Measurements from ENCODE around the gene C12orf60. TPM values are rescaled to one million over a fixed set of nuclear protein-coding genes. Genes with fewer than 3 reads are reported as not detected.

C12orf60 gene
- total RNA-seq, 1 experiment from 2014 or later = 0.54 TPM

- no peak for TF ChIP-seq CTCF (IDR thresholded peaks at IDR 0.05)
- no peak for TF ChIP-seq POLR2AphosphoS5 (IDR thresholded peaks at IDR 0.05; ENCODE audit: low read depth, low read length)
- TF ChIP-seq TCF7L2 (IDR thresholded peaks at IDR 0.05; ENCODE audit: low read depth, low read length) = no peak
- no peak for TF ChIP-seq SIN3A (IDR thresholded peaks at IDR 0.05; ENCODE audit: borderline replicate concordance, insufficient read depth, low read depth, low read length)
- no peak for TF ChIP-seq REST (IDR thresholded peaks at IDR 0.05; ENCODE audit: insufficient read depth in 1 of 2, low read depth in 2 of 2, low read length in 1 of 2)
- Histone ChIP-seq H3K27ac (ENCODE audit: low read length) (no peak within 1 kb of the TSS), H3K4me3 (ENCODE audit: low read depth in 2 of 2, low read length in 2 of 2) (no peak within 1 kb of the TSS), H3K36me3 (ENCODE audit: control insufficient read depth, insufficient read depth, low read length) (no peaks in the 10 kb centered on the region), H3K27me3 (ENCODE audit: control insufficient read depth, insufficient read depth, low read length) (no peaks in the 10 kb centered on the region), H3K9me3 (ENCODE audit: control insufficient read depth, insufficient read depth, low read depth, low read length) (no peaks in the 10 kb centered on the region), H3K4me1 (ENCODE audit: control insufficient read depth, insufficient read depth, low read length) (no peaks in the 10 kb centered on the region)
- ChIA-PET POLR2A (no interaction called here), CTCF (no interaction called here)
- DNase-seq (ENCODE audit: low read depth, low spot score) = no peak
- no TSS peak for BruUV-seq (replicated peaks)
- intact Hi-C loops (cut with micrococcal nuclease; ENCODE audit: unreplicated experiment) = loop anchor here (10.0 kb wide), 1 partner anchor 381 kb away; the partner anchor contains the start of gene RERG
- ATAC-seq = no peak
- in situ Hi-C loops (cut with HindIII; ENCODE audit: low pct_unique_long_range_greater_than_20kb, low sequenced_read_pairs) = no loop called here
Observed at GRCh38 chr12:14843425-14843887, 40.0 kb downstream of the C12orf60 start, which contains the start of gene ART4. Gene ART4 (minus strand): TSS chr12:14843526. CDS start chr12:14843113, 413 bp downstream.

- Histone ChIP-seq H3K27me3 (ENCODE audit: control insufficient read depth, insufficient read depth, low read length) (no peaks in the 10 kb centered on the region), H3K4me1 (ENCODE audit: control insufficient read depth, insufficient read depth, low read length) (no peaks in the 10 kb centered on the region), H3K9me3 (ENCODE audit: control insufficient read depth, insufficient read depth, low read depth, low read length) (no peaks in the 10 kb centered on the region), H3K36me3 (ENCODE audit: control insufficient read depth, insufficient read depth, low read length) (no peaks in the 10 kb centered on the region), H3K4me3 (ENCODE audit: low read depth in 2 of 2, low read length in 2 of 2) (no peak overlapping the region), H3K27ac (ENCODE audit: low read length) (no peak overlapping the region)
- ATAC-seq (no peak), DNase-seq (ENCODE audit: low read depth, low spot score) (no peak)
- CTCF ChIA-PET = no interaction called here
- BruUV-seq (replicated peaks) = no TSS peak
- no peak for TF ChIP-seq TCF7L2 (IDR thresholded peaks at IDR 0.05; ENCODE audit: low read depth, low read length)
- in situ Hi-C loops (cut with HindIII; ENCODE audit: low pct_unique_long_range_greater_than_20kb, low sequenced_read_pairs) (no loop called here), intact Hi-C loops (cut with micrococcal nuclease; ENCODE audit: unreplicated experiment) (loop anchor here (10.0 kb wide), 1 partner anchor 380 kb away; the partner anchor contains the start of gene RERG)
- POLR2A ChIA-PET = no interaction called here
Observed at GRCh38 chr12:14844401-14844800, 40.9 kb downstream of the C12orf60 start.

- TF ChIP-seq POLR2AphosphoS5 (IDR thresholded peaks at IDR 0.05; ENCODE audit: low read depth, low read length) (no peak), CTCF (IDR thresholded peaks at IDR 0.05) (peak; percentile 64)
- intact Hi-C loops (cut with micrococcal nuclease; ENCODE audit: unreplicated experiment) (loop anchor here (1.0 to 10.0 kb wide), 2 partner anchors 151 to 379 kb away; partner anchors contain the start of gene RERG), in situ Hi-C loops (cut with HindIII; ENCODE audit: low pct_unique_long_range_greater_than_20kb, low sequenced_read_pairs) (no loop called here)
- POLR2A ChIA-PET = no interaction called here
- Histone ChIP-seq H3K36me3 (ENCODE audit: control insufficient read depth, insufficient read depth, low read length) (no peaks in the 10 kb centered on the region), H3K4me1 (ENCODE audit: control insufficient read depth, insufficient read depth, low read length) (no peaks in the 10 kb centered on the region), H3K4me3 (ENCODE audit: low read depth in 2 of 2, low read length in 2 of 2) (no peak overlapping the region), H3K9me3 (ENCODE audit: control insufficient read depth, insufficient read depth, low read depth, low read length) (no peaks in the 10 kb centered on the region), H3K27me3 (ENCODE audit: control insufficient read depth, insufficient read depth, low read length) (no peaks in the 10 kb centered on the region), H3K27ac (ENCODE audit: low read length) (no peak overlapping the region)
- no peak for DNase-seq (ENCODE audit: low read depth, low spot score)
- CTCF ChIA-PET = interaction anchor here (0.6 kb wide), 1 partner anchor 138 kb away, joined by 3 read pairs; no protein-coding TSS in a partner anchor
- no TSS peak for BruUV-seq (replicated peaks)
- ATAC-seq = 0 out of 2 replicates have a peak, but pooled peaks have one; percentile 60
Observed at GRCh38 chr12:14845350-14845750, 41.9 kb downstream of the C12orf60 start.

Data from Panc1 (cell line).